Activated CD4-positive, CD25-positive, alpha-beta regulatory T cell (primary cell): ENCODE data around the gene INMT.

Experiments used
- DNase-seq, 4 experiments: peaks; one replicate each; lab custom pipeline; 2025; lab: John Stamatoyannopoulos, UW

INMT gene

DNA sequence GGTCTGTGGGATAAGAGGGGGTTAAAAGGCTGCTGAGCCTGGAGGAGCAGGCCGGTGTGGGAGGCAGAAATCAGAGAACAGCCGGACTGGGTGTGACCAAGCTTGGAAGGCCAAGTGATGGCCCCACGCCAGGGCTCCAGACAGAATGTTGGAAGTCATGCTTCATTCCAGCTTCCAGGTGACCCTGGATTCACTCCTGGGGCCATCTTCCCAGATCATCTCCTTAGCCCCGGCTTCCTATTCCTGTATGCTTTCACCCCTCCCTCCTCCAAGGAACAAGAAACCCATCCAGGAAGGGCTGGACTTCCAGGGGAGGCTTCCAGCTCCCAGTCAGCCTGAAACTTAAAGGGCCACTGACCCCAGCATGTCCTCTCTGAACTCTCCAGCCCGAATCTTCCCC, 1.0 kb downstream of the INMT start:
- no peak for DNase-seq

DNA sequence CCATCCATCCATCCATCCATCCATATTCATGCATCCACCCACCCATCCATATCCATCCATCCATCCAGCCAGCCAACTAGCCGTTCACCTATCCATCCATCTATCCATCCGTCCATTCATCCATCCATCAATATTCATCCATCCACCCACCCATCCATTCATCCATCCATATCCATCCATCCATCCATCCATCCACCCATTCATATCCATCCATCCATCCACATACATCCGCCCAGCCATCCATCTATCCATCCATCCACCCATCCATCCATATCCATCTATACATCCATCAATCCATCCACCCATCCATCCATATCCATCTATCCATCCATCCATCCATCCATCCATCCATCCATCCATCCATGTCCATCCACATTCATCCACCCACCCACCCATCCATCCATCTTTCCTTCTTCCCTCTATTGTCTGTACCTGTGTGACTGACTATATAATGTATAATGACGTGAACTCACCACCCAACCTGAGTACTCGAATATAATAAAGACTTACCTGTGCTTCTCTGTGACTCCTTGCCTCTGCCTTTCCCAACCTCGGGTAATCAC, 2.5 kb downstream of the INMT start:
- no peak for DNase-seq

DNA sequence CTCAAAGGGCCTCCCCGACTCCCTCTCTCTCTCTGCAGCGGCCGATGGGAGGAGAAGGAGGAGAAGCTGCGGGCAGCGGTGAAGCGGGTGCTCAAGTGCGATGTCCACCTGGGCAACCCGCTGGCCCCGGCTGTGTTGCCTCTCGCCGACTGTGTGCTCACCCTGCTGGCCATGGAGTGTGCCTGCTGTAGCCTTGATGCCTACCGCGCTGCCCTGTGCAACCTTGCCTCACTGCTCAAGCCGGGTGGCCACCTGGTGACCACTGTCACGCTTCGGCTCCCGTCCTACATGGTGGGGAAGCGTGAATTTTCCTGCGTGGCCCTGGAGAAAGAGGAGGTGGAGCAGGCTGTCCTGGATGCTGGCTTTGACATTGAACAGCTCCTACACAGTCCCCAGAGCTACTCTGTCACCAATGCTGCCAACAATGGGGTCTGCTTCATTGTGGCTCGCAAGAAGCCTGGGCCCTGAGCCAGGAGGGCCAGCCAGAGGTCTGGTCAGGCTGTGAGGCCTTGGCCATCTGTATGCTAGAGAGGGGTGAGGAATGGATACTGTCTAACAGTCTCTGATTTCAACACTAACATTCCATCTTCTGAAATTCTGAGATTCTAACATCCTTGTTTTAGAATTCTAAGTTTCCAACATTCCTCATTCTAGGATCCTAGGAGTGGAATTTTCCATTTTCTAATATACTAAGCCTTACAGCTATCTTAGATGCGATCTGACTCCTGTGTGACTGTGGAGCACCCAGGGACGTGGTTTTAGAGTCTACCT, 3.6 kb downstream of the INMT start:
- DNase-seq = no peak

DNA sequence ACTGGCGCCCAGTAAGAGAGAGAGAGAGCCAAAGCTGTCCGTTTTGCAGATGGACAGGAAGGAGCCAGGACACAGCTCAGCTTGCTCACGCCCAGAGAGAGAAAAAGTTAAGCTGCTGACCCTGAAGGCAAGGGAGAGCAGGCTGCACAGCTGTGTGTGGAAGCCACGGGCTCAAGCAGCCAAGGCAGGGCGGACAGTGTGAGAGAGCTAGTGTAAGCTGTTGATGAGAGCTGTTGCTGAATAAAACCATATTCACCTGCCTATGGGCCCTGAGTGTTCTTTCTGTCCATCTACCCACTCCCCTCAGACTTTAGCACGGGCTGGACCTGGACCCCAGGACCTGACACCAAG, 5.4 kb downstream of the INMT start:
- DNase-seq = no peak

DNA sequence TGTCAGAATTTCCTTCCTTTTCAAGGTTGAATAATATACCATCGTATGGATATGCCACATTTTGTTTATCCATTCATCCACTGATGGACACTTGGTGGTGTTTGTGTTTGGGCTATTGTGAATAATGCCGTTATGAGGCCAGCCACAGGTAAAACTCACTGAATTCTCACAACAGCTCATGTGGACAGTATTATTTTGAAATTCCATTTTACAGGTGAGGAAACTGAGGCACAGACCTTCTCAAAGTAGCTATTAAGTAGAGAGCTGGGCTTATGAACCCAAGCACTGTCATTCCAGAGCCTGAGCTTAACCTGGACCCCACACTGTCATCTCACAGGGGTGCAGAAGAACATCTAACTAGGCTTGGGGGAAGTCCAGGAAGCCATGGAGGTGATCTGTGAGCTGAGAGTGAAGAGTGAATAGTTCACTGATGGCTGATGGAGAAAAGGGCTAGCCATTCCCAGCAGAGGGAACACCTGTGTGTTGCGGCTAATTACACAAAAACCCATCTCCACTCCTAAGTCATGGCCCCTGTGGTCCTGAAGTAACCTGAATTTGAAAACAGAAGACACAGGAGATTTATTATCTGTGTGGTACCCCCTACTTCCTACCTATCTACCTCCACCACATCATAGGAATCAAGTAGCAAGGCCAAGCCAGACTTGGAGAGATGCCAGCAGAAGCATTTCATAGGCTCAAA, 8.7 kb downstream of the INMT start:
- no peak for DNase-seq

DNA sequence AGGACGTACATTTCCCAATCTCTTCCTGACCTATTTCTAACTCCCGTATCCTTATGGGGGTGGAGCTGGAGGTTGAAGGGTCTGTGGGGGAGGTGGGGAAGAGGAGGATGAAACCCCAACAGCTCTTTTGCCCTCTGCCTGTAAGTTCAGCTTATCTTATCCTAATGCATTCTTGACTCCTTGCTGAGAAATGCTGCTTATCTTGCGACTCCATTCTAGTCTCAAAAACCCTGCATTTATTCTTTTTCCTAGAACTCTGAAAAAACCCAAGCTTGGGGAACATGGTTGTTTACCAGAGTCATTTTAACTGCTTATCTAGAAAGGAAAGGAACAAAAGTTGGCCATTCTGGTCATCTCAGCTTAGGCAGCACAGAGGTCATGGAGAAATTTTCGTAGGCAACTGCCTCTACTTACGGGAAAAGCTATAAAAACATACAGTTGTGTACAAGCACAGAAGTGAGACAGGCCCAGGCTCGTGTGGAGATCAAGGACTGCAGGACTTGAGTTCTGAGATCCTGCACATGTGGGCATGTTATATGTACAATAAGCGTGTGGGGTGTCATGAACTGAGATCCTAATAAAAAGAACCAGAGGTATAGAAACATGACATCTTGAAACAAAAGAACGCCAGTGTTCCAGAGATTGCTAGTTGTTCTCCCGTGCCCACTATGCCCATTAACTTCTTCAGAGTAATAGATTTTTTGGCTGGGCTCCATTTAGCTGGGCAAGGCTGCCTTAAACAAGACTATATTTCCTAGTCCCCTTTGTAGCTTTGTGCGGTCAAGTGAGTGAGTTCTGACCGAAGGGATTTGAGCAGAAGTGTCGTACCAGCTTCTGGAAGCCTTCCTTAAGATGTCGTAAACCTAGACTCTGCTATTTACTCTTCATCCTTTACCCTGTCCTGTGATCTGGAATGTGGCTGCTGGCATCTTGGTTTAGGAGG, 9.6 kb downstream of the INMT start:
- no peak for DNase-seq

DNA sequence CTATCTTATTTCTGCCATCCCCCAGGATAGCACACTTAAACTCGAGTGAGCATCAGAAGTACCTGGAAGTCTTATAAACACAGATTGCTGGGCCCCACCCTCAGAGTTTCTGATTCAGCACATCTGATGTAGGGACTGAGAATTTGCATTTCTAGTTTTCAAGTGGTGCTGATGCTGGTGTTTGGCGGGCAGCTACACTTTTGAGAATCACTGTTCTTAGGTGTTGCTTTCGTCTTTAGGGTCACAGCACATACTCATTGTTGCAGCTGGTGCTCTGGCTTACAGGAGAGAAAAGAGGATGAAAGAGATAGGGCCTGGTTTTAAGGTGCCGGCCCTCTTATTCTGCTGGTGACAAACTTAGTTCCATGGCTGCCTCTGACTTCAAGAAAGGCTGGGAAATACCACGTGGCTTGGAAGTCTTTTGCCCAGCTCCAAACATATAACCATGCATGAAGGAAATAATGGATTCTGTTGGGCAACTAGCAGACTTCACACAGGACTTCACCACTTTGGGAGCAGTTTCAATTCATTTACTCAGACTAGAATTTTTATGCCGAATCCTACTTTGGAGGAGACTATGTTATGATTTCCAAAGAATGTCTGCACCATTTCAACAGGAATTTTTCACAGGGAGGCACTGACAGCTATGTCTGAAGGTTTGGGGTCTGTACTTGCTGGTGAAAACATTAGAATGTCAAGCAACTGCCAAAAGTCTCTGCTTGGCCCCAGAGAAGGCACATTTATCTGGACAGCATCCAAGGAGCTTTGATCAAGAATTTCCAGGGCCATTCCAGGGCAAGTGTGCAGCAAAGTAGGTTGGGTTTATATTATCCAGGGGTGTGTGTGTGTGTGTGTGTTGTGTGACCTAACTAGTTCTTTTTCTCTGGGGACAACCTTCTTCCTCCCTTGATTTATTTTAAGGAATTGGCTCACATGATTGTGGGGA, 12.4 kb downstream of the INMT start:
- DNase-seq = no peak

DNA sequence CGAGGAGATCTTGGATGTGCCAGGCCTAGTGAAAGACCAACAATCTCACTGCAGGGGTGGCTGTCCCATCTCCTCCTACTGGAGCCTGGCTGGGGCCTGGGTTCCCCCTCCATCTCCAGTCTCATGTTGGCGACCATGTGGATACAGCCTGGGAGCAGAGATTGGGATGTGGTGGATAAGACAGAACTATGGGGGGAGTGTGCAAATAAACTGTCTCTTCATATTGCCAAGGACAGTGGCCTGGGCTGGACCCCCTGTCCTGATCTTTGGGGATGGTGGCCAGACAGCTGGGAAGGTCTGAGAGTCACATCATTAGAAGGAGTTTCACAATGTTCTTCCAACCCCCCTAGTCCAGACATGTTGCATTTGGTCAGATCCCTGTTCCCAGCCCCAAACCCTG, 13.5 kb downstream of the INMT start:
- no peak for DNase-seq

DNA sequence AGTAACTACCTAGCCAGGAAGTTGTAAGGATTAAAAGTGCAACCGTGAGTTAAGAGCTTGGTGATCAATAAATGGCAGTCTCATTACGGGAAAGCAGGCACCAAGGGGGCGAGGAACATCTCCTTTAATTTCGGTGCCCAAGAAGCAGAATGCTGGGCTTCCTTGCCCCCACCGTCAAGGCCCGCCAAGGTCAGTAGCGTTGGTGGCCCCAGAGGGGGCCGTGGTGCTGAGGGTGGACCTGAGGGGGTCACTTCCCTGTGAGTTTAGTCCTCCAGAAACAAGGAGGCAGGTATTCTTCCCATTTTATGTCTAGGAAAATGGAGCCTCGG, 18.9 kb downstream of the INMT start:
- DNase-seq = no peak

DNA sequence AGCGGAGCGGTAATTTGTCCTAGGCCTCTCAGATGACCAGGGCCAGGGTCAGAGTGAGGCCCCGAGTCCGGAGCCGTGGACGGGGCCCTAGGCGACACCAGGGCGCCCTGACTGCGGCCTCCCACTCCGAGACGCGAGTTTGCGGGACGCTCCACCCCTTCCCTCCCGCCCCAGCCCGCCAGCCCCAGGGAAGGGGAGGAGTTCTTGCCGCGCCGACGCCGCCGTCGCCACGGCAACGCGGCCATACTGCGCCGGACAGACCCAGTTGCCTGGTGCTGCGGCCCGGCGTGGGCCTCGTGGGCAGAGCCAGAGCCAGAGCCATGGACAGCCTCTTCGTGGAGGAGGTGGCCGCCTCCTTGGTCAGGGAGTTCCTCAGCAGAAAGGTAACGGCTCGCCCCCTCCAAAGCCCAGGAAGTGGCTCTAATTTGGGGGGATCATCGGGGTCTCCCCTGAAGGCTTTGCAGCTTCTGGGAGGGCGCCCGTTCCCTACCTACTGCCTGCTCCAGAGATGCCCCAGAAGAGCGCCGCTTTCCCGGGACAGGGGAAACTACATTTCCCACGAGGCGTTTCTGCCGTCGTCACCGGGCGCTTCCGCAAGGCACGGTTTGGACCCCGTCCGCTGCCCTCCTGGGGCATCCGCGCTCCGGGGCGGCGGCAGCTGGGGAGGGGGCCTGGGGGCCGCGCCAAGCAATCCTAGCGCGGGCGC, 19.4 kb downstream of the INMT start, which contains the start of gene MINDY4:
Gene MINDY4 (plus strand): TSS at position 244 of the 706 bp plus-strand sequence. CDS start 77 bp downstream, at position 321.
- peak; percentile 37 to 49 (median 44) for DNase-seq

DNA sequence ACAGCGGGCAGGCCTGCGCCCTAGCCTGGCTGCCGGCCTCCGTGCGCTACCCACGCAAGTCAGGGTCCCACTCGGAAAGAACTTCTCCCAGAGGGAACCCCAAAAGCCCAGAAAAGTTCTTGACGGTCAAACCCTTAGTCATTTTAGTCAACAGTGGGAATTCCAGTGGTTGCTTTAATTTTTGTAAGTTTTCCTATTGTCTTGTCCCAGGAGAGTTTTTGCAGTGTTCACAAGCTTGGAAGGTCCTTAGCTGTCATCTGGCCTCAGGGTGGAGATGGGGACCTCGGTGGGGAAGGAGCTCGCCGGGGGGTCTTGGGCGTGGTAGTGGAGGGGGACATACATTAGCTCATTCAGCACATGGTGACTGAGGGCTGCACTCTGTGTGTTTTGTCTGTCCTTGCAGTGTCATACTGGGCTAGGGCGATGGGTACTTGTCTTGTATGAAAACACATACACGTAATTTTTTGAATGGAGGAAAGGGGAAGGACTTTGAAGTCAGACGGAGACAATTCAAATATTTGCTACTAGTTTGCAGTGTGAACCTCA, 20.0 kb downstream of the INMT start:
- DNase-seq = no peak

DNA sequence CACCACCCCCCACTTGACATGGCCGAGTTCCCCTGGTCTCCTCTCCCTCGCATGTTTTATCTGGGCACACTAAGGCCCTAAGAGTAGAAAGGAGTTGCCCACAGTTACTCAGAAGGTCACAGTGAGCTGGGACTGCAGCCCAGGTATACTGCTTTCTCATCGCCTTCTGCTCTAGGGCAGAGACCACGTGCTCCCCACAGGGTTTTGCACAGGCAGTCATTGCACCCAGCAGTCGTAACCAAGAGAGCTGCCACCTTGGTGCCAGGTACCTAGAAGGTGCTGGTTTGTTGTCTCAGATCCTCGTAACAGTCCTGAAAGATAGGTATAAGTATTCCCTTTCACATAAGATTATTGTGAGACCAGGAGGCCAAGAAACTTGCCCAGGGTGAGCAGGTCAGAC, 21.0 kb downstream of the INMT start:
- no peak for DNase-seq

DNA sequence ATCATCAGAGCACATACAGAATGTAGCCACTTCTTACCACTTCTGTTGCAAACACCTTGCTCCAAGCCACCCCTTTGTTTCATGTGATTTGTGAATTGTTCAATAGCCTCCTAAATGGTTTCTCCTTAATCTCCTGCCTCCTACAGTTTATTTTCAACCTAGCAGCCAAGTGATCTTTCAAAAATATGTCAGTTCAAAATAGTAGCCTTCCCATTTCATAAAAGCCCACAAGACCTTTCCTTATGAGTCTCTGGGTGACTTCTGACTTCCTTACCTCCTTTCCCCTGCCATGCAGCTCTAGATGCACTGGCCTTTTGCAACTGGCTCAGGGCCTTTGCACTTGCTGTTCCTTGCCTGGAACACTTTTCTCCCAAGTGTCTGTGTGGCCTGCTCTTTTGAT, 24.1 kb downstream of the INMT start:
- DNase-seq = no peak

DNA sequence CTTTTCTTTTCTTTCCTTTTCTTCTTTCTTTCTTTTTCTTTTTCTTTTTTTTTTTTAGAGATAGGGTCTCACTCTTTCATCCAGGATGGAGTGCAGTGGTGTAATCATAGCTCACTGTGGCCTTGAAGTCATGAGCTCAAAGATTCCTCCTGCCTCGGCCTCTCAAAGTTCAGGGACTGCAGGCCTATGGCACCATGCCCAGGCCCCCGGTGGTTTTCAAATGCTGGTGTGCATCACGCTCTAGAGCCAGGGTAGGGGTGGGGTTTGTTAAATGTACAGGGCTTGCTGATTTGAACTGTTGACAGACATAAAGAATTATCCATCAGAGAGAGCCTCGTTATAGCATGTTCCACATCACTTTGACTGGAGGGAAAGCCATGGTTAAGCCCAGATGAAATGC, 25.0 kb downstream of the INMT start:
- DNase-seq = no peak

DNA sequence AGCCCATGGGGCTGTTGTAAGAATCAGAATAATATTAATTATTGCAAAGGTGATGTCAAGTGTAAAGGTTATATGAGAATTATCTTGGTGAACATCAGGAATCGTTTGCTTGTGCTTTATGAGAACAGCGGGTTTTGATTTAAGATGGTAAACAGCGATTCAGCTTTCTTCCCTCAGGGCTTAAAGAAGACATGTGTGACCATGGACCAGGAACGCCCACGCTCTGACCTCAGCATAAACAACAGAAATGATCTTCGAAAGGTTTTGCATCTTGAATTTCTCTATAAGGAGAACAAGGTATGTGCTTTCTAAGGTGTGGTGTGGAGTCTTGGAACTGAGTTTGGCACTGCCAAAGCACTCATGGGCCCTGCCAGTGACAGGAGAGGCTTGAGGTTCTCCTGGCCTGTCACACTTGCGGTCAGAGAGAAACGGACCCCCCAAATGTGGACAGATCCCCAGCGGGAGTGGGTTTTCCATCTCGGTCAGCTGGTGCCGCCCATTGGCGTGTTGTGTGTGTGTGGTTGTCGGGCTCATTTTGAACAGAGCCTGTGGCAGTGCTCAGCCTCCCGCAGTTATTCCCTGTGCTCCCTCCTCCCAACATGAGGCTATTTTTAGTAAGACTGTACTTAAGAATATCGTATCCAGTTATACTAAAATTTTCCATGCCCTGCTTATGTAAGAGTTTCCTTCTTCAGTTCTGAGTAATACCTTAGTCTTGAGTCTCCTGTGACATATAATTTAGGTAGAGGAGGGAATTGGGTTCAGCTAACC, 26.5 kb downstream of the INMT start:
- DNase-seq = no peak

DNA sequence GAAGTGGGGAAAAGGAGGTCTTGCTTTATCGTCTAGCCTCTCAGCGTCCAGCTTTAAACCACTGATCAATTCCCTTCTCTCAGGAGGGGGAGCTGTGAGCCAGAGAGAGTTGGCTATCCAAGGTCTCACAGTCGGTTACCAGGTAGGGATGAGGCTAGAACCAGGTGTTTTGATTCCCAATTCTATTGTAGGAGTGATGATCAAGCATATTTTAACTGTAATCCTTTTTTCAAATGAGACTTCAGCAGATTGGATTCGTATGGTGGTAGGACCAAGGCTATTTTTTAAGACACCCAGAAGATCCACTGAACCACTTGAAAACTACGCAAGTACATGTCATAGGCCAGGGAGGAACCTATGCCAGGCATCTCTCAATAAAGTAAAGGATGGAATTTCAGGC, 27.6 kb downstream of the INMT start:
- DNase-seq = no peak

DNA sequence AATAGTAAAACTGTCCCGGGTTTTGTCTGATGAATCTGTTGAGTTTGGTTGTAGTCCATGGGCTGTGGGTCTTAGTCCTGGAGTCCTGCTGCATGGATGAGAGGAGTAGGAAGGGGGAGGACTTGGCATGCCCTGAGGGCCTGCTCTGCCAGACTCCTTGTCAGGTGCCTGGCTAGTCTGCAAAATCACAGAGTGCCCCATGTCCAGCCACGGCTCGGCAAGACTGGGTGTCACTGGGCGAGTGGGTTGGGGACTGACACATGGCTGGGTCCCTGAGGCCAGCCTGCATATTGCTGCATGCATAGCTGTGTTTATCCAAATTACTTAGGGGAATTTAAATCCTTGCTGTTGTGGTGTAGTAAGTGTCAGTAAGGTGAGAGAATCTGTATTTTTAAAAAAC, 29.0 kb downstream of the INMT start:
- DNase-seq = no peak

DNA sequence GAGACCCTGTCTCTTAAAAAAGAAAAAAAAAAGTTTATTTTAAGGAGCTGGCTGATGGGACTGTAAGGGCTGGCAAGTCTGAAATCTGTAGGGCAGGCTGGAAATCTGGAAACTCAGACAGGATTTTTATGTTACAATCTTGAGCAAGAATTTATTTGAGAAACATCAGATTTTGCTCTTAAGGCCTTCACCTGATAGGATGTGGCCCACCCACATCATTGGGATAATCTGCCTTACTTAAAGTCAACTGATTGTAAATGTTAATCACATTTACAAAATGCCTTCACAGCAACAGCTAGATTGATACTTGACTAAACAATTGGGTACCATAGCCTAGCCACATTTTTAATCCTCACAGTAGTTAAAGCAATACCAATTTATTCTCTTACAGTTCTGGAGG, 30.8 kb downstream of the INMT start:
- no peak for DNase-seq

DNA sequence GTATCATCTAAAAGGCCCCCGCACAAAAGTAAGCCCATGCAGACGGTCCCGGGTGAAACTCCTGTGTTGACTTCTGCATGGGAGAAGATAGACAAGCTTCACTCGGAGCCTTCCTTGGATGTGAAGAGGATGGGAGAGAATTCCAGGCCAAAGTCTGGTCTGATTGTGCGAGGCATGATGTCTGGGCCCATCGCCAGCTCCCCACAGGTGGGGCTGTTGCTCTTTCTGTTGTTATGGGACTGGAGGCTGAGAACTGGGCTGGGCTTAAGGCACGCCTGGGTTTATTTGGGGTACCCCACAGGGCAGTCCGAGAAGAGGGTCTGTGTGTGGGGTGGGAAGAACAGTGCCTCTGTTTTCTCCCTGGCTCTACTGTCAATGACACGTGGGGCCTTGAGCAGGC, 33.9 kb downstream of the INMT start:
- no peak for DNase-seq

DNA sequence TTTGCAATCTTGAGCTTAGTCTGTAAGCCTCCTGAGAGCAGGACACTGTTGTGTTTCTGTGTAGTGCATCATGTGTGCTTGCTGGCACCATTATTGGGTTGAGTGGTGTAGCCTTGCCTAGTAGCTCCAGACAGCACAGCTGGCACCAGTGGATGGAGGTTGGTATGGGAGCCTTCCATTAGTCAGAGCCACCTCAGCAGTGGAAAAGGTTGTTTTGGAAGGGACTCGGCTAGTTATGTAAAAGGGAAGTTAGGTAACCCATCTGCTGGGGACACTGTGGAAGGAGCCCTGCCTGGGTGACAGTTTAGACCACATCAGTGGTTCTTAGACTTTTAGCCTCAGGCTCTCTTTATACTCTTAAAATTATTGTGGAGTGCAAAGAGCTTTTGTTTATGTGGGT, 35.6 kb downstream of the INMT start:
- DNase-seq = no peak
